Naive thymus-derived CD4-positive, alpha-beta T cell (primary cell): ENCODE results near the gene F11. TPM values are rescaled to one million over a fixed set of nuclear protein-coding genes. Genes with fewer than 3 reads are reported as not detected.

Source experiments
- ATAC-seq: fragments of 150-1000 bp; cut with Tn5 transposase; 2 replicates; pipeline ENCODE4 v1.10.0; 2021; ENCODE audit warnings: mild to moderate bottlenecking, moderate library complexity
- CTCF ChIA-PET: fragments of 350-600 bp; sonication (Branson Sonifier 250); formaldehyde crosslinking; loops from one replicate; lab custom pipeline; 2021; ENCODE audit warnings: antibody characterized with exemption; lab: Charles Lee
- POLR2A ChIA-PET: fragments of 350-600 bp; sonication (Branson Sonifier 250); formaldehyde crosslinking; loops from one replicate; lab custom pipeline; 2021; ENCODE audit warnings: antibody characterized with exemption, inconsistent platforms; lab: Charles Lee
- DNase-seq, 9 donors: peaks; one replicate each; pipeline versions ENCODE4 v3.0.0 to v3.0.0-alpha.2; 2020 to 2022; ENCODE audit warnings: mixed read lengths in 1 of 9
- H3K27ac ChIP-seq: one replicate; pipeline ENCODE4 v1.7.0; 2013; ENCODE audit warnings: mild to moderate bottlenecking, low read depth, low read length, moderate library complexity
- H3K27me3 ChIP-seq, 2 donors: one replicate each; pipeline ENCODE4 v1.7.0; 2013; ENCODE audit warnings: low read length in 2 of 2, mild to moderate bottlenecking in 2 of 2, moderate library complexity in 2 of 2; ENCODE audit not compliant: control insufficient read depth in 2 of 2, insufficient read depth in 2 of 2
- H3K36me3 ChIP-seq, 3 experiments: 1 replicate in 2 of 3; 2 replicates in 1 of 3; pipeline ENCODE4 v1.7.0; 2013; ENCODE audit warnings: low read length in 3 of 3, mild to moderate bottlenecking in 3 of 3, moderate library complexity in 1 of 3; ENCODE audit not compliant: insufficient read depth in 3 of 3, control insufficient read depth in 2 of 3
- H3K4me1 ChIP-seq, 2 donors: one replicate each; pipeline ENCODE4 v1.7.0; 2013; ENCODE audit warnings: low read length in 2 of 2, mild to moderate bottlenecking in 2 of 2, moderate library complexity in 1 of 2; ENCODE audit not compliant: control insufficient read depth in 2 of 2, insufficient read depth in 2 of 2
- H3K4me3 ChIP-seq: 2 replicates; pipeline ENCODE4 v1.7.0; 2013; ENCODE audit warnings: mild to moderate bottlenecking, low read length
- H3K9me3 ChIP-seq, 3 experiments: 1 replicate in 2 of 3; 2 replicates in 1 of 3; pipeline ENCODE4 v1.7.0; 2013; ENCODE audit warnings: low read length in 3 of 3; ENCODE audit not compliant: control insufficient read depth in 2 of 3
- H3K27ac Mint-ChIP-seq, 9 donors: one replicate each; pipeline ENCODE4 v1.8.0; 2020 to 2022; ENCODE audit warnings: mixed read lengths in 9 of 9, mild to moderate bottlenecking in 8 of 9, moderate library complexity in 5 of 9, inconsistent platforms in 2 of 9
- H3K27me3 Mint-ChIP-seq, 5 donors: one replicate each; pipeline ENCODE4 v1.8.0; 2021 to 2022; ENCODE audit warnings: mixed read lengths in 5 of 5, mild to moderate bottlenecking in 1 of 5
- H3K36me3 Mint-ChIP-seq, 5 donors: one replicate each; pipeline ENCODE4 v1.8.0; 2020 to 2022; ENCODE audit warnings: mixed read lengths in 5 of 5, mild to moderate bottlenecking in 3 of 5, inconsistent platforms in 1 of 5
- H3K4me1 Mint-ChIP-seq, 7 donors: one replicate each; pipeline ENCODE4 v1.8.0; 2020 to 2022; ENCODE audit warnings: mixed read lengths in 7 of 7, mild to moderate bottlenecking in 3 of 7, inconsistent platforms in 1 of 7
- H3K4me3 Mint-ChIP-seq, 10 donors: one replicate each; pipeline ENCODE4 v1.8.0; 2020 to 2022; ENCODE audit warnings: mild to moderate bottlenecking in 10 of 10, mixed read lengths in 10 of 10, moderate library complexity in 6 of 10, inconsistent platforms in 2 of 10
- H3K9me3 Mint-ChIP-seq, 11 donors: one replicate each; pipeline ENCODE4 v1.8.0; 2020 to 2022; ENCODE audit warnings: mixed read lengths in 11 of 11, mild to moderate bottlenecking in 4 of 11, inconsistent platforms in 1 of 11, moderate library complexity in 1 of 11
- intact Hi-C, 2 donors: fragments of 100-400 bp; cut with micrococcal nuclease; formaldehyde crosslinking; loops; one replicate each; pipeline ENCODE4 v1.15.1; 2023
- polyA plus RNA-seq, 2 donors: library from polyadenylated mRNA; unstranded; fragments of 300-500 nt; fragmentation: Illumina TruSeq; gene quantifications; one replicate each; pipeline ENCODE4 v1.2.3, GENCODE V29; 2021
- total RNA-seq, 6 experiments: library from RNA in 5 of 6; stranded (reverse) in 5 of 6; gene quantifications; 1 replicate in 5 of 6; 2 replicates in 1 of 6; pipeline ENCODE4 v1.2.3 and lab custom pipeline; 2021 to 2026

Gene F11
- total and polyA plus RNA-seq, 7 experiments from 2014 or later = 0.64 TPM; not detected in 6

- H3K36me3 Mint-ChIP-seq = peaks cover 0 to 8% (median 0%) of the 10 kb centered on the region in 5 donors
- CTCF ChIA-PET = no interaction called here
- H3K27me3 ChIP-seq = no peaks in the 10 kb centered on the region
- no peaks in the 10 kb centered on the region for H3K36me3 ChIP-seq
- peaks cover 0 to 22% (median 0%) of the 10 kb centered on the region in 5 donors for H3K27me3 Mint-ChIP-seq
- POLR2A ChIA-PET = no interaction called here
- no peak for DNase-seq
- H3K9me3 Mint-ChIP-seq = peaks cover 3 to 47% (median 23%) of the 10 kb centered on the region in 11 donors
- H3K27ac Mint-ChIP-seq = no peak overlapping the region
- peaks cover 0 to 12% (median 0%) of the 10 kb centered on the region in 3 experiments for H3K9me3 ChIP-seq
- no peaks in the 10 kb centered on the region for H3K4me1 ChIP-seq
- no peak overlapping the region for H3K4me3 ChIP-seq
- H3K27ac ChIP-seq = no peak overlapping the region
- peaks cover 0 to 5% (median 0%) of the 10 kb centered on the region in 7 donors for H3K4me1 Mint-ChIP-seq
- intact Hi-C loops = no loop called here
- ATAC-seq = no peak
- H3K4me3 Mint-ChIP-seq = no peak overlapping the region
Observed at GRCh38 chr4:186335793-186336192, 69.8 kb downstream of the F11 start.

Other genes with a start within 250 kb of the F11 start
- gene TLR3, start 197.0 kb upstream of the F11 start, total RNA-seq = 1 to 10 TPM in 3 of 5 experiments, under 1 TPM in 2; 0.24 to 1.5 (median 1.2) TPM
- under 1 TPM; 0.13 to 0.21 TPM for gene TLR3, start 197.0 kb upstream of the F11 start, polyA plus RNA-seq
- 1 to 10 TPM in 4 of 5 experiments, not detected in 1; 1.2 to 2.0 (median 1.5) TPM for gene FAM149A, start 161.5 kb upstream of the F11 start, total RNA-seq
- gene FAM149A, start 161.5 kb upstream of the F11 start, polyA plus RNA-seq = under 1 TPM in 1 of 2 donors, not detected in 1; 0.44 TPM
- 10 to 100 TPM; 19.7 to 41.4 (median 26.0) TPM for gene CYP4V2, start 74.6 kb upstream of the F11 start, total RNA-seq
- gene CYP4V2, start 74.6 kb upstream of the F11 start, polyA plus RNA-seq = 10 to 100 TPM; 16.0 to 26.5 TPM
- gene KLKB1, start 38.7 kb upstream of the F11 start, total RNA-seq = 1 to 10 TPM in 4 of 5 experiments, under 1 TPM in 1; 0.77 to 1.9 (median 1.4) TPM
- under 1 TPM; 0.25 to 0.26 TPM for gene KLKB1, start 38.7 kb upstream of the F11 start, polyA plus RNA-seq